ENCODE measurements around the gene MAPK8IP3. TPM values are rescaled to one million over a fixed set of nuclear protein-coding genes. Genes with fewer than 3 reads are reported as not detected.

MAPK8IP3 gene
- total and polyA plus RNA-seq, 9 of the 15 experiments (the other 6 are each of a cell fraction or from before 2014, with no cell fraction given), result 0.17 to 58.7 (median 16.7) TPM

DNA sequence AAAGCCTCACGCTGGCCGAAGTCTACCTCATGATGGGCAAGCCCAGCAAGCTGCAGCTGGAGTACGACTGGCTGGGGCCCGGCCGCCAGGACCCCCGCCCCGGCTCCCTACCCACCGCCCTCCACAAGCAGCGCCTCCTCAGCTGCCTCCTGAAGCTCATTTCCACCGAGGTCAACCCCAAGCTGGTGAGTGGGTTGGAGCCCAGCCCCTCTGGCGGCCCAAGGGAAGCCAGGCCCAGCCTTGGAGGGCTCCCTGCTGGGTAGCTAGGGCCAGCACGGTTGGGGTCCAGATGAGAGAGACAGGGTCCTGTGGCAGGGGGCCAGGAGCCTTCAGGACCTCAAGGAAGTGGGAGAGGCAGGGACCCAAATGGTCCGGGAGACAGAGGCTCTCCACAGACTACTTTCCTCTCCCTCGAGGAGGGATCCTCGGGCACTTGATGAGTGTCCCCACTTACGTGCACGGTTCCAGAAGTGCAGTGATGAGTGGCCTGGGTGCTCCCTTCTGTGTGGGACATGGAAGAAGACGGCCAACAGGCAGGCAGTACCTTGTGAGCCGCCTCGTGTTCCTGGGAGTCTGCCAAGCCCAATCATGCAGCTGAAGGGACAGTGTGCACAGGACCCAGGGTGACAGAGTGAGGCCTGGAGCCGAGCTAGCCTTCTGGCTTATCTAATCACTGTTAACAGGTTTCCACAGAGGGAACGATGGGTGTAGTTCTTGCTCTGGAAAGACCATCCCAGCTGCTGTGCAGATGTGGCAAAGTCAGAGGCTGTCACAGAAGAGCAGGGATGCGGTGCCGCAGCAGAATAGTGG, 49.0 kb upstream of the MAPK8IP3 start (continued):
- TF ChIP-seq RBM39 (optimal IDR thresholded peaks at IDR 0.05; ENCODE audit: low read depth, low read length) (no peak), ATF2 (CRISPR knock-in tag; IDR thresholded peaks at IDR 0.05) (no peak), CBX3 (IDR thresholded peaks at IDR 0.05; ENCODE audit: borderline replicate concordance in 1 of 2, low read length in 2 of 2) (no peak), JUND (IDR thresholded peaks at IDR 0.05; ENCODE audit: borderline replicate concordance, low read depth, low read length) (no peak), JUND (tag; IDR thresholded peaks at IDR 0.05; ENCODE audit: borderline replicate concordance, low read depth, low read length) (no peak), ZFP1 (CRISPR knock-in tag; IDR thresholded peaks at IDR 0.05) (no peak), ZNF217 (CRISPR knock-in tag; IDR thresholded peaks at IDR 0.05) (no peak)

- Histone ChIP-seq H2AFZ (ENCODE audit: low read depth, low read length) (no peak overlapping the region), H3K79me2 (ENCODE audit: control insufficient read depth, insufficient read depth, low read length) (no peaks in the 10 kb centered on the region; the same call in 2 of the 3 replicates), H3K4me2 (ENCODE audit: insufficient read depth, low read length) (no peak overlapping the region), H3K4me3 (no peak overlapping the region), H3K27ac (ENCODE audit: extremely low read depth, low read depth, low read length) (no peak overlapping the region), H3K4me1 (replicated peaks in 1 of 2; ENCODE audit: control insufficient read depth in 2 of 2, insufficient read depth in 2 of 2, low read length in 2 of 2) (peaks cover 0 to 32% of the 10 kb centered on the region in 2 experiments; a peak in 3 of 5 replicates), H3K27me3 (ENCODE audit: control insufficient read depth in 2 of 2, insufficient read depth in 2 of 2, low read length in 2 of 2) (no peaks in the 10 kb centered on the region), H4K20me1 (replicated peaks; ENCODE audit: control insufficient read depth, insufficient read depth, low read length) (0 out of 2 replicates have a peak, but pooled peaks cover 3% of the 10 kb centered on the region), H3K36me3 (ENCODE audit: control insufficient read depth, insufficient read depth, low read length) (peaks cover 88% of the 10 kb centered on the region; the same call in 2 of the 3 replicates), H3K9ac (ENCODE audit: insufficient read depth in 1 of 2, low read depth in 2 of 2, low read length in 2 of 2) (peak overlapping the region in 1 of 2 experiments; percentile 33; a peak in 1 of 4 replicates), H3K9me1 (ENCODE audit: control insufficient read depth, insufficient read depth, low read length) (no peaks in the 10 kb centered on the region), H3K9me3 (replicated peaks; ENCODE audit: control insufficient read depth, insufficient read depth, low read depth, low read length) (no peaks in the 10 kb centered on the region)
- ChIA-PET POLR2A (interaction anchor here (0.6 to 1.1 kb wide), 2 partner anchors 9 to 99 kb away, joined by 3 to 4 read pairs; no protein-coding TSS in a partner anchor), CTCF (ENCODE audit: low intra/inter-chr PET ratio) (no interaction called here)
- 92% methylated on average over 13 of the region's 13 CpGs for WGBS (ENCODE audit: insufficient coverage, low coverage, missing lambda C conversion rate)
- BruUV-seq (replicated peaks), result no TSS peak
- FAIRE-seq (no peak), ATAC-seq (no peak), DNase-seq (ENCODE audit: extremely low read depth in 1 of 4, low spot score in 3 of 4) (no peak)
- in situ Hi-C loops (cut with MboI) (no loop called here), intact Hi-C loops (cut with micrococcal nuclease) (no loop called here)
- TF ChIP-seq HDAC8 (tag; IDR thresholded peaks at IDR 0.05) (no peak), ZNF263 (CRISPR knock-in tag; IDR thresholded peaks at IDR 0.05; ENCODE audit: borderline replicate concordance) (no peak), POLR2AphosphoS5 (IDR thresholded peaks at IDR 0.05; ENCODE audit: control insufficient read depth, insufficient read depth, low read depth, low read length) (0 out of 2 replicates have a peak, but pooled peaks have one; percentile 1), RBM22 (IDR thresholded peaks at IDR 0.05; ENCODE audit: low read depth, low read length, poor library complexity, severe bottlenecking) (peak; percentile 28), SMAD3 (CRISPR knock-in tag; conservative IDR thresholded peaks at IDR 0.05) (no peak), TBL1XR1 (IDR thresholded peaks at IDR 0.05; ENCODE audit: low read length in 2 of 2) (no peak)
These were observed 48.2 kb upstream of the MAPK8IP3 start for GRCh38 chr16:1657841-1658240.
